Mesendoderm (in vitro differentiated cells): Measurements from ENCODE around the gene OSBPL1A.

Source experiments
- DNase-seq: peaks from one replicate; pipeline ENCODE4 v3.0.0; 2013
- H2AK5ac ChIP-seq: 2 replicates; pipeline ENCODE4 v1.6.1; 2013; ENCODE audit warnings: low read length, inconsistent platforms
- H2BK120ac ChIP-seq: 2 replicates; pipeline ENCODE4 v1.6.1; 2013; ENCODE audit warnings: low read depth, mild to moderate bottlenecking, low read length, moderate library complexity, mixed read lengths
- H2BK15ac ChIP-seq: replicated peaks from 2 replicates; pipeline ENCODE4 v1.6.1; 2013; ENCODE audit warnings: low read depth, mild to moderate bottlenecking, moderate library complexity
- H2BK5ac ChIP-seq: 2 replicates; pipeline ENCODE4 v1.6.1; 2013; ENCODE audit warnings: low read length, inconsistent platforms
- H3K18ac ChIP-seq: 2 replicates; pipeline ENCODE4 v1.6.1; 2013; ENCODE audit warnings: mild to moderate bottlenecking, low read length, mixed read lengths
- H3K23ac ChIP-seq: one replicate; pipeline ENCODE4 v1.6.1; 2013; ENCODE audit warnings: low read length
- H3K27ac ChIP-seq: 2 replicates; pipeline ENCODE4 v1.5.1; 2013; ENCODE audit warnings: low read depth, mild to moderate bottlenecking, inconsistent platforms, low read length, moderate library complexity
- H3K27me3 ChIP-seq: 2 replicates; pipeline ENCODE4 v1.6.1; 2013; ENCODE audit warnings: low read length, control low read depth, mild to moderate bottlenecking, inconsistent platforms; ENCODE audit not compliant: insufficient read depth, poor library complexity
- H3K36me3 ChIP-seq: 2 replicates; pipeline ENCODE4 v1.6.1; 2013; ENCODE audit warnings: low read length, inconsistent platforms; ENCODE audit not compliant: control insufficient read depth, insufficient read depth
- H3K4ac ChIP-seq: one replicate; pipeline ENCODE4 v1.6.1; 2013; ENCODE audit warnings: low read depth, mild to moderate bottlenecking, low read length, moderate library complexity
- H3K4me1 ChIP-seq: 2 replicates; pipeline ENCODE4 v1.6.1; 2013; ENCODE audit warnings: low read depth, low read length, inconsistent platforms; ENCODE audit not compliant: control insufficient read depth
- H3K4me2 ChIP-seq: 2 replicates; pipeline ENCODE4 v1.6.1; 2013; ENCODE audit warnings: low read length
- H3K4me3 ChIP-seq: 2 replicates; pipeline ENCODE4 v1.5.1; 2013; ENCODE audit warnings: mild to moderate bottlenecking, low read length
- H3K56ac ChIP-seq: one replicate; pipeline ENCODE4 v1.6.1; 2013; ENCODE audit warnings: low read length
- H3K79me1 ChIP-seq: 2 replicates; pipeline ENCODE4 v1.6.1; 2013; ENCODE audit warnings: low read length, inconsistent platforms
- H3K79me2 ChIP-seq: 2 replicates; pipeline ENCODE4 v1.6.1; 2013; ENCODE audit warnings: mild to moderate bottlenecking, low read length; ENCODE audit not compliant: control insufficient read depth, insufficient read depth
- H3K9ac ChIP-seq: 2 replicates; pipeline ENCODE4 v1.6.1; 2013; ENCODE audit warnings: low read length, inconsistent platforms
- H4K5ac ChIP-seq: one replicate; pipeline ENCODE4 v1.6.1; 2013; ENCODE audit warnings: low read length
- H4K8ac ChIP-seq: one replicate; pipeline ENCODE4 v1.6.1; 2013; ENCODE audit warnings: low read depth, mild to moderate bottlenecking, control low read depth, low read length, moderate library complexity
- WGBS: extraction: QIAGEN DNeasy Blood & Tissue Kit; methylation state at CpG from one replicate; pipeline ENCODE4 v1.1.7; 2013; ENCODE audit warnings: low lambda C conversion rate, missing lambda C conversion rate; ENCODE audit not compliant: insufficient coverage; ENCODE audit errors: extremely low coverage; 5-methylcytosine and 5-hydroxymethylcytosine counted together

Gene OSBPL1A

GRCh38 chr18:24277516-24278195, 120.0 kb downstream of the OSBPL1A start:
- no peaks in the 10 kb centered on the region for H3K79me2 ChIP-seq
- no peaks in the 10 kb centered on the region for H3K4me1 ChIP-seq
- no peak overlapping the region for H3K4ac ChIP-seq
- H4K8ac ChIP-seq: no peak overlapping the region
- H3K18ac ChIP-seq: no peak overlapping the region
- DNase-seq: no peak
- H3K36me3 ChIP-seq: no peaks in the 10 kb centered on the region
- H3K56ac ChIP-seq: no peak overlapping the region
- H3K27me3 ChIP-seq: no peaks in the 10 kb centered on the region
- no peak overlapping the region for H3K4me2 ChIP-seq
- no peak overlapping the region for H3K4me3 ChIP-seq
- no peak overlapping the region for H3K9ac ChIP-seq
- no peak overlapping the region for H2BK5ac ChIP-seq
- H3K23ac ChIP-seq: no peak overlapping the region
- WGBS: no CpG with 5 or more reads among the region's 4 CpGs
- H3K79me1 ChIP-seq: no peaks in the 10 kb centered on the region
- H3K27ac ChIP-seq: no peak overlapping the region
- no peak overlapping the region for H4K5ac ChIP-seq
- no peak overlapping the region for H2BK15ac ChIP-seq
- no peak overlapping the region for H2AK5ac ChIP-seq
- no peak overlapping the region for H2BK120ac ChIP-seq

DNA sequence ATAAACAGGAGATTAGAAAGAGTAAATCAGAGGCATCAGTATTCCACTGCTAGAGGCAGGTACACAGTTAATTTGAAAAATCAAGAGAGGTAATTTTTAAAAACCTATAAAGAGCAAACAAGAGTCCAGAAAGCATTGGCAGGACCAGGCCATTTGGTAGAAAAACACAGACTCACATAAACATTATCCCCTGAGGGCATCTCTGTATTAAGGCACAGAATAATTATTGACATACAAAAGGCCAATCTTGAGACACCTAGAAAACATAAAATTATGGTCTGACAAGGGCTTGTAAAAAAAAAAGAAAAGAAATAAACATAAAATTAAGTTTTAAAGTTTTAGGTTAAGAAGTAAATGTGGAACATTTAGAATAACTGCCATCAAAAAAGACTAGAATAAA, 120.6 kb downstream of the OSBPL1A start:
- H3K56ac ChIP-seq: no peak overlapping the region
- H2BK5ac ChIP-seq: no peak overlapping the region
- H3K4me2 ChIP-seq: no peak overlapping the region
- no peaks in the 10 kb centered on the region for H3K36me3 ChIP-seq
- no peak overlapping the region for H2AK5ac ChIP-seq
- no peak overlapping the region for H3K4me3 ChIP-seq
- H2BK120ac ChIP-seq: no peak overlapping the region
- no peak overlapping the region for H3K4ac ChIP-seq
- H3K27me3 ChIP-seq: no peaks in the 10 kb centered on the region
- no peaks in the 10 kb centered on the region for H3K79me2 ChIP-seq
- no peaks in the 10 kb centered on the region for H3K79me1 ChIP-seq
- H3K23ac ChIP-seq: no peak overlapping the region
- DNase-seq: no peak
- no peaks in the 10 kb centered on the region for H3K4me1 ChIP-seq
- H4K5ac ChIP-seq: no peak overlapping the region
- H4K8ac ChIP-seq: no peak overlapping the region
- H3K9ac ChIP-seq: no peak overlapping the region
- H3K27ac ChIP-seq: no peak overlapping the region
- no peak overlapping the region for H3K18ac ChIP-seq
- H2BK15ac ChIP-seq: no peak overlapping the region

- Histone ChIP-seq H3K4ac (no peak overlapping the region), H3K4me3 (no peak overlapping the region), H3K4me2 (no peak overlapping the region), H3K27ac (no peak overlapping the region), H3K4me1 (peaks cover 2% of the 10 kb centered on the region), H4K5ac (no peak overlapping the region), H2BK120ac (no peak overlapping the region), H3K79me1 (no peaks in the 10 kb centered on the region), H3K23ac (no peak overlapping the region), H4K8ac (no peak overlapping the region), H2BK15ac (no peak overlapping the region), H3K79me2 (no peaks in the 10 kb centered on the region), H3K9ac (no peak overlapping the region), H3K18ac (no peak overlapping the region), H3K56ac (no peak overlapping the region), H3K36me3 (no peaks in the 10 kb centered on the region), H3K27me3 (no peaks in the 10 kb centered on the region), H2BK5ac (no peak overlapping the region), H2AK5ac (no peak overlapping the region)
- WGBS: no CpG with 5 or more reads among the region's 3 CpGs
- DNase-seq: no peak
These were observed 122.8 kb downstream of the OSBPL1A start for GRCh38 chr18:24274837-24275236.

- Histone ChIP-seq H3K4me2 (no peak overlapping the region), H3K18ac (no peak overlapping the region), H4K8ac (no peak overlapping the region), H3K79me1 (peaks cover 3% of the 10 kb centered on the region), H3K4ac (no peak overlapping the region), H3K4me3 (no peak overlapping the region), H3K56ac (no peak overlapping the region), H3K9ac (no peak overlapping the region), H2BK120ac (no peak overlapping the region), H2BK5ac (no peak overlapping the region), H3K27ac (no peak overlapping the region), H3K4me1 (peaks cover 5% of the 10 kb centered on the region), H2AK5ac (no peak overlapping the region), H3K27me3 (no peaks in the 10 kb centered on the region), H3K36me3 (no peaks in the 10 kb centered on the region), H4K5ac (no peak overlapping the region), H3K79me2 (peaks cover 3% of the 10 kb centered on the region), H3K23ac (no peak overlapping the region), H2BK15ac (no peak overlapping the region)
- no peak for DNase-seq
- WGBS: no CpG with 5 or more reads among the region's 2 CpGs
These were observed 124.0 kb downstream of the OSBPL1A start for GRCh38 chr18:24273596-24273995.

DNA sequence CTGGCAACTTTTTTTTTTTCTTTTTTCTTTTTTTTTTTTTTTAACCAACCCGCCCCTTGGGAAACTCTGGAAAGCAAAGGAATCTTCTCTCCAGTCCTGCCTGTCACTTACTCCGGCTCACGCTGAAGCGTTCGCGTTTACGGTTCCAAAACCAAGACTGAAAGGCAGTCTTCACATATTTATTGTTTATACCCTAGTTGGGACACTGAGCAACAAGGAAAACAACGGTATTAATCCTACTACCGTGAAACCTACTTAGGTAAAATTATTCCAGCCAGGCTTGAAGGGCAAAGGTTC, 125.4 kb downstream of the OSBPL1A start:
- Histone ChIP-seq H3K23ac (no peak overlapping the region), H3K9ac (peak overlapping the region; percentile 60), H3K79me2 (peaks cover 3% of the 10 kb centered on the region), H2BK5ac (no peak overlapping the region), H3K27me3 (no peaks in the 10 kb centered on the region), H3K27ac (no peak overlapping the region), H3K4me2 (peak overlapping the region; percentile 49), H3K4ac (no peak overlapping the region), H2AK5ac (no peak overlapping the region), H4K8ac (no peak overlapping the region), H3K56ac (peak overlapping the region; percentile 51), H2BK120ac (no peak overlapping the region), H3K79me1 (peaks cover 5% of the 10 kb centered on the region), H3K4me3 (peak overlapping the region; percentile 4), H2BK15ac (no peak overlapping the region), H4K5ac (no peak overlapping the region), H3K4me1 (peaks cover 5% of the 10 kb centered on the region), H3K18ac (peak overlapping the region; percentile 18), H3K36me3 (no peaks in the 10 kb centered on the region)
- DNase-seq: no peak
- WGBS: no CpG with 5 or more reads among the region's 9 CpGs
